ENCODE results near the gene SEPTIN6.
"Not testable (repeated sequence)": the region's sequence is repeated elsewhere in the genome, so short reads cannot be mapped to it uniquely, and the experiment has no call there.

SEPTIN6 gene

GRCh38 chrX:119669424-119670037, 23.4 kb downstream of the SEPTIN6 start:
- Histone ChIP-seq H4K20me1 (ENCODE audit: insufficient read depth) (no peaks in the 10 kb centered on the region), H3K4me3 (IDR thresholded peaks at IDR 0.05; ENCODE audit: insufficient read depth, low read depth, low read length) (no peak overlapping the region), H3K9ac (no peak overlapping the region), H3K79me2 (ENCODE audit: insufficient read depth, low read depth) (0 out of 2 replicates have a peak, but pooled peaks cover 6% of the 10 kb centered on the region), H3K27ac (no peak overlapping the region), H2AFZ (ENCODE audit: low read depth) (no peak overlapping the region), H3K4me1 (ENCODE audit: low read depth, poor library complexity, severe bottlenecking) (peaks cover 10% of the 10 kb centered on the region), H3K27me3 (ENCODE audit: insufficient read depth, low read depth) (no peaks in the 10 kb centered on the region), H3K4me2 (no peak overlapping the region), H3K36me3 (ENCODE audit: insufficient read depth) (no peaks in the 10 kb centered on the region; the same call in 1 of the 2 replicates)
- no peak for TF ChIP-seq CTCF (conservative IDR thresholded peaks at IDR 0.05; ENCODE audit: low read depth, low read length)

GRCh38 chrX:119667111-119667878, 25.7 kb downstream of the SEPTIN6 start:
- TF ChIP-seq CTCF (conservative IDR thresholded peaks at IDR 0.05; ENCODE audit: low read depth, low read length): no peak
- no peak overlapping the region for H3K4me3 ChIP-seq (IDR thresholded peaks at IDR 0.05; ENCODE audit: insufficient read depth, low read depth, low read length)
- no peak overlapping the region for H2AFZ ChIP-seq (ENCODE audit: low read depth)
- no peak overlapping the region for H3K4me2 ChIP-seq
- no peaks in the 10 kb centered on the region for H4K20me1 ChIP-seq (ENCODE audit: insufficient read depth)
- H3K27ac ChIP-seq: no peak overlapping the region
- H3K9ac ChIP-seq: no peak overlapping the region
- H3K4me1 ChIP-seq (ENCODE audit: low read depth, poor library complexity, severe bottlenecking): peaks cover 1% of the 10 kb centered on the region
- no peaks in the 10 kb centered on the region for H3K36me3 ChIP-seq (ENCODE audit: insufficient read depth)
- no peaks in the 10 kb centered on the region for H3K79me2 ChIP-seq (ENCODE audit: insufficient read depth, low read depth)
- no peaks in the 10 kb centered on the region for H3K27me3 ChIP-seq (ENCODE audit: insufficient read depth, low read depth)

GRCh38 chrX:119664877-119665276, 28.1 kb downstream of the SEPTIN6 start:
- H3K4me3 ChIP-seq (IDR thresholded peaks at IDR 0.05; ENCODE audit: insufficient read depth, low read depth, low read length); H2AFZ ChIP-seq (ENCODE audit: low read depth); H3K4me2 ChIP-seq; H3K27me3 ChIP-seq (ENCODE audit: insufficient read depth, low read depth); H4K20me1 ChIP-seq (ENCODE audit: insufficient read depth); H3K9ac ChIP-seq; H3K27ac ChIP-seq; H3K4me1 ChIP-seq (ENCODE audit: low read depth, poor library complexity, severe bottlenecking); H3K79me2 ChIP-seq (ENCODE audit: insufficient read depth, low read depth); H3K36me3 ChIP-seq (ENCODE audit: insufficient read depth): not testable (repeated sequence)

- H3K27ac ChIP-seq: no peak overlapping the region
- TF ChIP-seq CTCF (conservative IDR thresholded peaks at IDR 0.05; ENCODE audit: low read depth, low read length): no peak
- no peak overlapping the region for H3K4me3 ChIP-seq (IDR thresholded peaks at IDR 0.05; ENCODE audit: insufficient read depth, low read depth, low read length)
- no peaks in the 10 kb centered on the region for H3K79me2 ChIP-seq (ENCODE audit: insufficient read depth, low read depth)
- no peak overlapping the region for H3K9ac ChIP-seq
- no peaks in the 10 kb centered on the region for H3K27me3 ChIP-seq (ENCODE audit: insufficient read depth, low read depth)
- H3K4me1 ChIP-seq (ENCODE audit: low read depth, poor library complexity, severe bottlenecking): no peaks in the 10 kb centered on the region
- no peaks in the 10 kb centered on the region for H4K20me1 ChIP-seq (ENCODE audit: insufficient read depth)
- H3K36me3 ChIP-seq (ENCODE audit: insufficient read depth): no peaks in the 10 kb centered on the region
- H3K4me2 ChIP-seq: no peak overlapping the region
- H2AFZ ChIP-seq (ENCODE audit: low read depth): no peak overlapping the region
Observed at GRCh38 chrX:119661486-119661885, 31.5 kb downstream of the SEPTIN6 start.

GRCh38 chrX:119659522-119659921, 33.4 kb downstream of the SEPTIN6 start:
- Histone ChIP-seq H3K9ac (no peak overlapping the region), H3K79me2 (ENCODE audit: insufficient read depth, low read depth) (no peaks in the 10 kb centered on the region), H3K27ac (no peak overlapping the region), H2AFZ (ENCODE audit: low read depth) (no peak overlapping the region), H3K4me2 (no peak overlapping the region), H3K36me3 (ENCODE audit: insufficient read depth) (no peaks in the 10 kb centered on the region), H4K20me1 (ENCODE audit: insufficient read depth) (no peaks in the 10 kb centered on the region), H3K27me3 (ENCODE audit: insufficient read depth, low read depth) (no peaks in the 10 kb centered on the region), H3K4me3 (IDR thresholded peaks at IDR 0.05; ENCODE audit: insufficient read depth, low read depth, low read length) (no peak overlapping the region), H3K4me1 (ENCODE audit: low read depth, poor library complexity, severe bottlenecking) (peaks cover 11% of the 10 kb centered on the region)
- TF ChIP-seq CTCF (conservative IDR thresholded peaks at IDR 0.05; ENCODE audit: low read depth, low read length): no peak

Measured in KMS-11 (cell line).